Keratinocyte (primary cell): Measurements from ENCODE around the gene TSSC4. TPM values are rescaled to one million over a fixed set of nuclear protein-coding genes. Genes with fewer than 3 reads are reported as not detected.

Source experiments
- DNase-seq: peaks from one replicate; pipeline ENCODE4 v3.0.0-alpha.2; 2011; ENCODE audit warnings: low read depth, missing footprints, low spot score
- FAIRE-seq: peaks from 2 replicates; lab custom pipeline; 2011; peaks lifted over from hg19 to GRCh38; lab: Jason Lieb, UNC
- H2AFZ ChIP-seq: 2 replicates; pipeline ENCODE4 v1.6.0; 2012; ENCODE audit warnings: low read length, control low read depth, inconsistent platforms; ENCODE audit not compliant: control insufficient read depth
- H3K27ac ChIP-seq: 2 replicates; pipeline ENCODE4 v1.5.1; 2011; ENCODE audit warnings: low read length; ENCODE audit not compliant: control insufficient read depth, insufficient read depth
- H3K27me3 ChIP-seq: 3 replicates; pipeline ENCODE4 v1.6.0; 2011; ENCODE audit warnings: low read length; ENCODE audit not compliant: control insufficient read depth, insufficient read depth; ENCODE audit errors: extremely low read depth
- H3K36me3 ChIP-seq, 2 experiments: 2 replicates in 1 of 2; 3 replicates in 1 of 2; pipeline ENCODE4 v1.5.1; 2011; ENCODE audit warnings: low read length in 2 of 2, mild to moderate bottlenecking in 1 of 2; ENCODE audit not compliant: control insufficient read depth in 2 of 2, insufficient read depth in 2 of 2; ENCODE audit errors: extremely low read depth in 1 of 2
- H3K4me1 ChIP-seq: 3 replicates; pipeline ENCODE4 v1.5.1; 2011; ENCODE audit warnings: low read length; ENCODE audit not compliant: control insufficient read depth, insufficient read depth; ENCODE audit errors: extremely low read depth
- H3K4me2 ChIP-seq: 3 replicates; pipeline ENCODE4 v1.6.0; 2011; ENCODE audit warnings: low read depth, low read length; ENCODE audit not compliant: control insufficient read depth, insufficient read depth; ENCODE audit errors: extremely low read depth
- H3K4me3 ChIP-seq, 3 experiments: fragments of 200-600 bp in 1 of 3; sonication (generic) in 1 of 3; 2 replicates in 2 of 3; 3 replicates in 1 of 3; pipeline ENCODE4 v1.5.1; 2011 to 2016; ENCODE audit warnings: low read length in 3 of 3, mild to moderate bottlenecking in 3 of 3, control low read depth in 2 of 3, inconsistent platforms in 1 of 3, low read depth in 1 of 3, mixed read lengths in 1 of 3, mixed run types in 1 of 3, moderate library complexity in 1 of 3; ENCODE audit not compliant: control insufficient read depth in 2 of 3, insufficient read depth in 2 of 3; ENCODE audit errors: extremely low read depth in 1 of 3
- H3K79me2 ChIP-seq: 2 replicates; pipeline ENCODE4 v1.6.0; 2012; ENCODE audit warnings: low read length; ENCODE audit not compliant: control insufficient read depth, insufficient read depth
- H3K9ac ChIP-seq: 3 replicates; pipeline ENCODE4 v1.6.0; 2011; ENCODE audit warnings: low read length; ENCODE audit not compliant: control insufficient read depth, insufficient read depth; ENCODE audit errors: extremely low read depth
- H3K9me1 ChIP-seq: 3 replicates; pipeline ENCODE4 v1.6.0; 2011; ENCODE audit warnings: low read length; ENCODE audit not compliant: control insufficient read depth, insufficient read depth; ENCODE audit errors: extremely low read depth
- H3K9me3 ChIP-seq: 2 replicates; pipeline ENCODE4 v1.5.1; 2012; ENCODE audit warnings: low read depth, low read length; ENCODE audit not compliant: control insufficient read depth
- H4K20me1 ChIP-seq: 3 replicates; pipeline ENCODE4 v1.6.0; 2011; ENCODE audit warnings: low read length; ENCODE audit not compliant: control insufficient read depth, insufficient read depth; ENCODE audit errors: extremely low read depth
- CTCF ChIP-seq, 3 experiments: IDR thresholded peaks in 1 of 3; conservative IDR thresholded peaks in 1 of 3; optimal IDR thresholded peaks in 1 of 3; 2 replicates in 2 of 3; 3 replicates in 1 of 3; pipeline versions ENCODE3 to v1.5.1; 2011; ENCODE audit warnings: low read length in 3 of 3, mild to moderate bottlenecking in 3 of 3, moderate library complexity in 2 of 3, control low read depth in 1 of 3, inconsistent platforms in 1 of 3; ENCODE audit not compliant: insufficient read depth in 2 of 3; ENCODE audit errors: extremely low read depth in 1 of 3
- EZH2 ChIP-seq: IDR thresholded peaks from one replicate; pipeline ENCODE4 v1.6.1; 2012; ENCODE audit warnings: inconsistent platforms, mild to moderate bottlenecking, low read length, moderate library complexity
- dilution Hi-C: fragments of 300-500 bp; cut with MboI; formaldehyde crosslinking; loops from one replicate; pipeline ENCODE4 v1.7.0; 2020; ENCODE audit warnings: low sequenced_read_pairs; ENCODE audit not compliant: extremely low pct_ligation_motif_present
- polyA plus RNA-seq, 5 experiments: library from polyadenylated mRNA; depleted of rRNA in 3 of 5; stranded (reverse) in 3 of 5; stranded (forward) in 1 of 5; unstranded in 1 of 5; fragments of >200 nt; gene quantifications; 1 replicate in 1 of 5; 2 replicates in 3 of 5; 3 replicates in 1 of 5; pipeline versions ENCODE4 v1.2.1 to v1.2.3, GENCODE V29; 2011 to 2012; ENCODE audit warnings: missing spikeins in 2 of 5, low read depth in 1 of 5, low replicate concordance in 1 of 5

Gene TSSC4
- polyA plus RNA-seq, 1 donor (not counting 4 experiments of a cell fraction or from before 2014, with no cell fraction given) = 15.9 TPM

- Histone ChIP-seq H3K4me2 (no peak overlapping the region), H3K4me3 (no peak overlapping the region), H3K79me2 (no peaks in the 10 kb centered on the region), H3K36me3 (no peaks in the 10 kb centered on the region), H4K20me1 (no peaks in the 10 kb centered on the region), H3K9ac (no peak overlapping the region), H3K27me3 (peaks cover 22% of the 10 kb centered on the region), H3K27ac (no peak overlapping the region), H2AFZ (no peak overlapping the region), H3K9me3 (no peaks in the 10 kb centered on the region), H3K9me1 (no peaks in the 10 kb centered on the region), H3K4me1 (no peaks in the 10 kb centered on the region)
- FAIRE-seq = no peak
- DNase-seq = no peak
- dilution Hi-C loops = no loop called here
- TF ChIP-seq CTCF (optimal IDR thresholded peaks at IDR 0.05 in 1 of 3, IDR thresholded peaks at IDR 0.05 in 1 of 3, conservative IDR thresholded peaks at IDR 0.05 in 1 of 3; ENCODE audit: extremely low read depth in 1 of 3, insufficient read depth in 2 of 3, low read length in 3 of 3) (no peak), EZH2 (no peak)
These were observed 51.4 kb downstream of the TSSC4 start for GRCh38 chr11:2451916-2452315.

GRCh38 chr11:2452321-2453012, 51.9 kb downstream of the TSSC4 start:
- H3K9me1 ChIP-seq = no peaks in the 10 kb centered on the region
- H3K9me3 ChIP-seq = no peaks in the 10 kb centered on the region
- H3K4me3 ChIP-seq = no peak overlapping the region
- no peaks in the 10 kb centered on the region for H3K4me1 ChIP-seq
- dilution Hi-C loops = no loop called here
- H3K4me2 ChIP-seq = no peak overlapping the region
- H3K9ac ChIP-seq = no peak overlapping the region
- peaks cover 17% of the 10 kb centered on the region for H3K27me3 ChIP-seq
- no peaks in the 10 kb centered on the region for H3K36me3 ChIP-seq
- no peak for FAIRE-seq
- H3K79me2 ChIP-seq = no peaks in the 10 kb centered on the region
- no peak for TF ChIP-seq EZH2
- no peak for TF ChIP-seq CTCF (optimal IDR thresholded peaks at IDR 0.05 in 1 of 3, IDR thresholded peaks at IDR 0.05 in 1 of 3, conservative IDR thresholded peaks at IDR 0.05 in 1 of 3; ENCODE audit: extremely low read depth in 1 of 3, insufficient read depth in 2 of 3, low read length in 3 of 3)
- H2AFZ ChIP-seq = no peak overlapping the region
- H3K27ac ChIP-seq = no peak overlapping the region
- no peaks in the 10 kb centered on the region for H4K20me1 ChIP-seq
- DNase-seq = no peak
